DND-41 (cell line): ENCODE measurements around the gene GTPBP1.

Source experiments
- ATAC-seq: fragments of 200-7000 bp; cut with Tn5 transposase; 3 replicates; pipeline ENCODE4 v1.9.1; 2021; ENCODE audit warnings: low read depth; ENCODE audit not compliant: insufficient read depth
- DNase-seq: peaks from one replicate; pipeline ENCODE4 v3.0.0-alpha.2; 2020
- H2AFZ ChIP-seq: 2 replicates; pipeline ENCODE4 v1.6.0; 2012; ENCODE audit warnings: low read depth, low read length
- H3K27ac ChIP-seq: 2 replicates; pipeline ENCODE4 v1.5.1; 2012; ENCODE audit warnings: low read length, inconsistent platforms
- H3K27me3 ChIP-seq: fragments of 200-600 bp; sonication (generic); 2 replicates; pipeline ENCODE4 v1.6.0; 2012; ENCODE audit warnings: low read length, mild to moderate bottlenecking, inconsistent platforms; ENCODE audit not compliant: insufficient read depth, poor library complexity
- H3K36me3 ChIP-seq: 2 replicates; pipeline ENCODE4 v1.5.1; 2012; ENCODE audit warnings: low read length, inconsistent platforms; ENCODE audit not compliant: insufficient read depth
- H3K4me1 ChIP-seq: 2 replicates; pipeline ENCODE4 v1.5.1; 2012; ENCODE audit warnings: mild to moderate bottlenecking, low read length; ENCODE audit not compliant: insufficient read depth
- H3K4me2 ChIP-seq: 2 replicates; pipeline ENCODE4 v1.6.0; 2012; ENCODE audit warnings: mild to moderate bottlenecking, moderate library complexity, low read length, inconsistent platforms; ENCODE audit not compliant: insufficient read depth
- H3K4me3 ChIP-seq, 2 experiments: fragments of 200-600 bp in 1 of 2; shearing (Covaris generic) in 1 of 2; 2 replicates each; pipeline ENCODE4 v1.5.1; 2012 to 2016; ENCODE audit warnings: inconsistent platforms in 2 of 2, low read length in 2 of 2, mild to moderate bottlenecking in 2 of 2, low read depth in 1 of 2, moderate library complexity in 1 of 2
- H3K79me2 ChIP-seq: 2 replicates; pipeline ENCODE4 v1.6.0; 2012; ENCODE audit warnings: low read length, inconsistent platforms; ENCODE audit not compliant: insufficient read depth
- H3K9ac ChIP-seq: 2 replicates; pipeline ENCODE4 v1.6.0; 2012; ENCODE audit warnings: low read depth, mild to moderate bottlenecking, inconsistent platforms, low read length, moderate library complexity
- H3K9me3 ChIP-seq: 2 replicates; pipeline ENCODE4 v1.5.1; 2012; ENCODE audit warnings: low read length, moderate library complexity, mild to moderate bottlenecking, inconsistent platforms; ENCODE audit not compliant: insufficient read depth, severe bottlenecking
- H4K20me1 ChIP-seq: 2 replicates; pipeline ENCODE4 v1.6.0; 2012; ENCODE audit warnings: low read length; ENCODE audit not compliant: insufficient read depth
- EZH2 ChIP-seq: IDR thresholded peaks from 3 replicates; pipeline ENCODE4 v1.6.1; 2012; ENCODE audit warnings: borderline replicate concordance, low read depth, mild to moderate bottlenecking, moderate library complexity, low read length, inconsistent platforms; ENCODE audit not compliant: severe bottlenecking
- TF ChIP-seq, protein P1 (sequence below): IDR thresholded peaks from 2 replicates; pipeline ENCODE4 v1.5.1; 2012; ENCODE audit warnings: borderline replicate concordance, low read length, moderate library complexity, mild to moderate bottlenecking; ENCODE audit not compliant: poor library complexity, severe bottlenecking; ENCODE audit errors: extremely low read depth

Gene GTPBP1

DNA sequence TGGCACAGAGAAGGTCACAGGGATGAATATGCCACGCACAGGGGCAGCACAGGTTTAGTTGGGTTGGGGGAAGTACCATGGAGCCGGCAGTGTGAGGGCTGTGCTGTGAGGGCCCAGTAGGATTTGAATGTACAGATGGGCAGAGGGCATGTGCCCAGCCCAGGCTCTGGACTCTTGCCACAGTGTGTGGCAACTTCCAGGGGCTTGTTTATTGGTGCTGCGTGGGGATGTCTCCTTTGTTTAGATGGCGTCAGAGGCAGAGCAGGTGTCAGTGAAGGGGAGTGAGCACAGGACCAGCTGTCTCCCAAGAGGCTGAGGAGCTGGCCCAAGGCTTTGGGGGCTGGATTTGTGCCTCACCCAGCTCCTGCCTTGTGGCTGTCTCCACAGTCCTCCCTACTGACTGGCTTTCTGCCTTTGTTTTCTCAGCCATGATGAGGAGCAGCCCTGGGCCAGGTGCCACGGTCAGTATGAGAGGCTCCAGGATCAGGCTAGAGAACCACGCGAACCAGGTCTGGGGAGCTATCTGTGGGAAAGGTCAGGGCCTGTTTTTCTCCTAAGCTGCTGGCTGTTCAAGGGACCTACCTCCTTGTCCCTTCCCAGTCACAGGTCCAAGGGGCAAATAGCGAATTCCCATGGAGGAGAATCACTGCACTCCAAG lies 28.1 kb downstream of the GTPBP1 start:
- no peaks in the 10 kb centered on the region for H3K27me3 ChIP-seq
- H4K20me1 ChIP-seq: peaks cover 46% of the 10 kb centered on the region
- ATAC-seq (no peak), DNase-seq (no peak)
- no peak overlapping the region for H3K4me3 ChIP-seq
- no peaks in the 10 kb centered on the region for H3K4me1 ChIP-seq
- H3K9me3 ChIP-seq: no peaks in the 10 kb centered on the region
- H3K27ac ChIP-seq: no peak overlapping the region
- no peak for TF ChIP-seq EZH2
- TF ChIP-seq, protein P1, sequence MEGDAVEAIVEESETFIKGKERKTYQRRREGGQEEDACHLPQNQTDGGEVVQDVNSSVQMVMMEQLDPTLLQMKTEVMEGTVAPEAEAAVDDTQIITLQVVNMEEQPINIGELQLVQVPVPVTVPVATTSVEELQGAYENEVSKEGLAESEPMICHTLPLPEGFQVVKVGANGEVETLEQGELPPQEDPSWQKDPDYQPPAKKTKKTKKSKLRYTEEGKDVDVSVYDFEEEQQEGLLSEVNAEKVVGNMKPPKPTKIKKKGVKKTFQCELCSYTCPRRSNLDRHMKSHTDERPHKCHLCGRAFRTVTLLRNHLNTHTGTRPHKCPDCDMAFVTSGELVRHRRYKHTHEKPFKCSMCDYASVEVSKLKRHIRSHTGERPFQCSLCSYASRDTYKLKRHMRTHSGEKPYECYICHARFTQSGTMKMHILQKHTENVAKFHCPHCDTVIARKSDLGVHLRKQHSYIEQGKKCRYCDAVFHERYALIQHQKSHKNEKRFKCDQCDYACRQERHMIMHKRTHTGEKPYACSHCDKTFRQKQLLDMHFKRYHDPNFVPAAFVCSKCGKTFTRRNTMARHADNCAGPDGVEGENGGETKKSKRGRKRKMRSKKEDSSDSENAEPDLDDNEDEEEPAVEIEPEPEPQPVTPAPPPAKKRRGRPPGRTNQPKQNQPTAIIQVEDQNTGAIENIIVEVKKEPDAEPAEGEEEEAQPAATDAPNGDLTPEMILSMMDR: no peak
- H3K4me2 ChIP-seq: no peak overlapping the region
- H2AFZ ChIP-seq: no peak overlapping the region
- H3K36me3 ChIP-seq: peaks cover 98% of the 10 kb centered on the region
- H3K79me2 ChIP-seq: no peaks in the 10 kb centered on the region
- no peak overlapping the region for H3K9ac ChIP-seq

DNA sequence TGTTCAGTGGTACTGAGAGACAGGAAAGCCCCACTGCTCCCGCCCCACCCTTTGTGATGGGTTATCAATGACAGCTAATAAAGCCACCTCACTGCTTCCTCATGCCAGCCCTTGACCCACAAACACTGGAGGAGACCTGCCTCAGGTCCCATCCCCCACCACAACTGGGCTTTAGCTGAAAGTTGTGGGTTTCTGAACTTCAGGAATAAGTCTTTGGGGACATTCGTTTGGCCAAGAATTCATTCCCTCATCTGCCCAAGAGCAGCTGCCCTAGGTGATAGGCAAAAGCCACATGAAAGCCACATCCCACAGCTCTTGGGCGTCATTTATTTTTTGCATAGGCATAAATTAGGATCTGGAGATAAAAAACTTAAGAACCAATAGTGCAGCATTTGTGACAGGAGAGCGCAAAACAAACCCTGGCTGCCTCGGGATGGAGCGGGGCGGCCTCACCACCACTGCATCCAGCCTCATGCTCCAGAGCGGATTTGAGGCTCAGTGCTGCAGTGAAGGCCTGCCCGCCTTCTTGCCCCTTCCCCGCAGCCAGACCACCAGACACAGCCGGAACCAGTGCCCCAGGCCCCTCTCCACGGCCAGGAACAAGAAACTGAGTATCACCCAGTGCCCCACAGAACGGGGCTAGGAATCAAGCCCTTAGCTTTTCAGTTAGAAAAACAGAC lies 28.8 kb downstream of the GTPBP1 start:
- no peak overlapping the region for H3K27ac ChIP-seq
- no peak for TF ChIP-seq EZH2
- TF ChIP-seq, protein P1: no peak
- DNase-seq (no peak), ATAC-seq (no peak)
- H2AFZ ChIP-seq: no peak overlapping the region
- H3K79me2 ChIP-seq: no peaks in the 10 kb centered on the region
- no peak overlapping the region for H3K4me2 ChIP-seq
- no peak overlapping the region for H3K4me3 ChIP-seq
- no peaks in the 10 kb centered on the region for H3K4me1 ChIP-seq
- H3K36me3 ChIP-seq: peaks cover 98% of the 10 kb centered on the region
- no peaks in the 10 kb centered on the region for H3K9me3 ChIP-seq
- no peak overlapping the region for H3K9ac ChIP-seq
- H4K20me1 ChIP-seq: peaks cover 51% of the 10 kb centered on the region
- no peaks in the 10 kb centered on the region for H3K27me3 ChIP-seq

DNA sequence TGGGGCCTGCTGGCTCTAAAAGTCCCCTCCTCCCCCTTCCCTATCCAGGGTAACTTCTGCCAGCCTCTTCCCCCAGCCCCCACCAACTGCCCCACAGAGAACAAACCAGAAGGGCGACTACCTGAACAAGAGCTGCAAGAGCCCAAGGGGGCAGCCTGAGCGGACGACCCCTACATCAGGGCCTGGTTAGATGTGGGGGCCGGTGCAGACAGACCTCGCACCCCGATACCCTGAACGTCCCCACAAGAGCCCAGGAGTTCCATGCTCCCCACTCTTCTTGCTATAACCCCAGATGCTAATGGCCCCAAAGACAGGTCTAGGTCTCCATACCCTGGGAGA lies 29.4 kb downstream of the GTPBP1 start:
- H3K4me1 ChIP-seq: no peaks in the 10 kb centered on the region
- no peak overlapping the region for H2AFZ ChIP-seq
- no peaks in the 10 kb centered on the region for H3K9me3 ChIP-seq
- H3K4me2 ChIP-seq: no peak overlapping the region
- TF ChIP-seq EZH2: no peak
- TF ChIP-seq, protein P1: no peak
- H3K27ac ChIP-seq: no peak overlapping the region
- no peaks in the 10 kb centered on the region for H3K79me2 ChIP-seq
- no peak for DNase-seq
- H3K36me3 ChIP-seq: peaks cover 98% of the 10 kb centered on the region
- no peak overlapping the region for H3K4me3 ChIP-seq
- H3K9ac ChIP-seq: no peak overlapping the region
- ATAC-seq: no peak
- peaks cover 54% of the 10 kb centered on the region for H4K20me1 ChIP-seq
- H3K27me3 ChIP-seq: no peaks in the 10 kb centered on the region
